ENCODE measurements around the gene MED13L. TPM values are rescaled to one million over a fixed set of nuclear protein-coding genes. Genes with fewer than 3 reads are reported as not detected.

The MED13L gene
- total RNA-seq, 4 donors from 2014 or later = 173 to 222 (median 192) TPM

GRCh38 chr12:115973066-115973465 lies 304.4 kb downstream of the MED13L start:
- no peaks in the 10 kb centered on the region for H3K9me3 ChIP-seq
- peaks cover 0 to 32% (median 0%) of the 10 kb centered on the region in 3 donors for H3K4me1 ChIP-seq
- no peak for ATAC-seq
- no peak for TF ChIP-seq POLR2A (IDR thresholded peaks at IDR 0.05)
- TF ChIP-seq EP300 (IDR thresholded peaks at IDR 0.05) = no peak
- TF ChIP-seq POLR2AphosphoS5 (IDR thresholded peaks at IDR 0.05) = no peak
- TF ChIP-seq CTCF (IDR thresholded peaks at IDR 0.05) = no peak
- H3K27ac ChIP-seq = no peak overlapping the region
- H3K27me3 ChIP-seq = no peaks in the 10 kb centered on the region
- WGBS, 2 donors (ENCODE audit: low coverage in 1 of 2) = 55 to 100% methylated on average over 1 of the region's 1 CpG
- no peak overlapping the region for H3K4me3 ChIP-seq
- H3K36me3 ChIP-seq = peaks cover 0 to 83% of the 10 kb centered on the region in 2 donors

- Histone ChIP-seq H3K4me3 (no peak overlapping the region), H3K36me3 (peaks cover 0 to 86% of the 10 kb centered on the region in 2 donors), H3K4me1 (peaks cover 0 to 27% (median 0%) of the 10 kb centered on the region in 3 donors), H3K27ac (no peak overlapping the region), H3K9me3 (no peaks in the 10 kb centered on the region), H3K27me3 (no peaks in the 10 kb centered on the region)
- ATAC-seq = no peak
- WGBS, 2 donors (ENCODE audit: low coverage in 1 of 2) = 77 to 84% methylated on average over 4 of the region's 4 CpGs
- TF ChIP-seq POLR2AphosphoS5 (IDR thresholded peaks at IDR 0.05) (no peak), EP300 (IDR thresholded peaks at IDR 0.05) (no peak), POLR2A (IDR thresholded peaks at IDR 0.05) (no peak), CTCF (IDR thresholded peaks at IDR 0.05) (no peak)
These were observed 305.3 kb downstream of the MED13L start for GRCh38 chr12:115972241-115972640.

GRCh38 chr12:115968211-115968610 lies 309.3 kb downstream of the MED13L start:
- TF ChIP-seq POLR2A (IDR thresholded peaks at IDR 0.05) = no peak
- WGBS, 2 donors (ENCODE audit: low coverage in 1 of 2) = 83 to 94% methylated on average over 5 to 7 of the region's 7 CpGs
- Histone ChIP-seq H3K36me3 (peaks cover 0 to 98% of the 10 kb centered on the region in 2 donors), H3K4me1 (peaks cover 0 to 25% (median 0%) of the 10 kb centered on the region in 3 donors), H3K4me3 (no peak overlapping the region), H3K9me3 (no peaks in the 10 kb centered on the region), H3K27me3 (no peaks in the 10 kb centered on the region), H3K27ac (no peak overlapping the region)
- ATAC-seq = no peak

- Histone ChIP-seq H3K27ac (no peak overlapping the region), H3K4me1 (peaks cover 0 to 13% (median 0%) of the 10 kb centered on the region in 3 donors), H3K27me3 (no peaks in the 10 kb centered on the region), H3K36me3 (peaks cover 8 to 98% of the 10 kb centered on the region in 2 donors), H3K9me3 (no peaks in the 10 kb centered on the region), H3K4me3 (no peak overlapping the region)
- WGBS, 2 donors (ENCODE audit: low coverage in 1 of 2) = 86 to 97% methylated on average over 2 to 4 of the region's 4 CpGs
- no peak for ATAC-seq
- TF ChIP-seq POLR2AphosphoS5 (IDR thresholded peaks at IDR 0.05) = no peak
- no peak for TF ChIP-seq CTCF (IDR thresholded peaks at IDR 0.05)
- TF ChIP-seq EP300 (IDR thresholded peaks at IDR 0.05) = no peak
These were observed 311.1 kb downstream of the MED13L start for GRCh38 chr12:115966376-115966775.

- TF ChIP-seq CTCF (IDR thresholded peaks at IDR 0.05) = no peak
- no peak for TF ChIP-seq POLR2A (IDR thresholded peaks at IDR 0.05)
- TF ChIP-seq EP300 (IDR thresholded peaks at IDR 0.05) = no peak
- TF ChIP-seq POLR2AphosphoS5 (IDR thresholded peaks at IDR 0.05) = no peak
- Histone ChIP-seq H3K4me3 (no peak overlapping the region), H3K27ac (no peak overlapping the region), H3K27me3 (no peaks in the 10 kb centered on the region), H3K36me3 (peaks cover 10 to 98% of the 10 kb centered on the region in 2 donors), H3K4me1 (no peaks in the 10 kb centered on the region), H3K9me3 (no peaks in the 10 kb centered on the region)
- 86 to 94% methylated on average over 2 of the region's 2 CpGs for WGBS, 2 donors (ENCODE audit: low coverage in 1 of 2)
- ATAC-seq = no peak
These were observed 312.9 kb downstream of the MED13L start for GRCh38 chr12:115964626-115965025.
